Testis (tissue), 3 donors: ENCODE results near the gene FBXO41. TPM values are rescaled to one million over a fixed set of nuclear protein-coding genes. Genes with fewer than 3 reads are reported as not detected.

Experiments
- DNase-seq: peaks from one replicate; pipeline ENCODE4 v3.0.0-alpha.2; 2019
- H3K27ac ChIP-seq, 2 donors: fragments of 200-600 bp; sonication (generic); one replicate each; pipeline ENCODE4 v1.5.1; 2019
- H3K27me3 ChIP-seq: fragments of 200-600 bp; sonication (generic); one replicate; pipeline ENCODE4 v1.5.1; 2019
- H3K36me3 ChIP-seq: fragments of 200-600 bp; sonication (generic); one replicate; pipeline ENCODE4 v1.5.1; 2017; ENCODE audit warnings: low read depth; ENCODE audit errors: missing control alignments
- H3K4me1 ChIP-seq: fragments of 200-600 bp; sonication (generic); one replicate; pipeline ENCODE4 v1.5.1; 2019
- H3K4me3 ChIP-seq, 2 donors: fragments of 200-600 bp; sonication (generic); one replicate each; pipeline ENCODE4 v1.5.1; 2017 to 2019
- H3K9me3 ChIP-seq: fragments of 200-600 bp; sonication (generic); one replicate; pipeline ENCODE4 v1.5.1; 2017
- POLR2A ChIP-seq: fragments of 450-650 bp; IDR thresholded peaks from one replicate; pipeline ENCODE4 v1.6.1; 2017; ENCODE audit warnings: antibody characterized with exemption, mild to moderate bottlenecking, moderate library complexity
- WGBS, 2 donors: methylation state at CpG; one replicate each; pipeline ENCODE4 v1.1.5; 2018; 5-methylcytosine and 5-hydroxymethylcytosine counted together
- intact Hi-C: fragments of 100-400 bp; cut with DNase I; formaldehyde crosslinking; loops from one replicate; pipeline ENCODE4 v1.15.1; 2023; ENCODE audit warnings: low total_unique reads
- polyA plus RNA-seq: library from polyadenylated mRNA; stranded (reverse); fragments of 350-450 nt; fragmentation: Illumina TruSeq; extraction: RNeasy Lipid Tissue Mini Kit (QIAGEN cat#74804); gene quantifications from one replicate; pipeline ENCODE4 v1.2.3, GENCODE V29; 2014; ENCODE audit warnings: low read depth, low replicate concordance; ENCODE audit not compliant: insufficient read depth
- total RNA-seq, 2 donors: library from RNA; depleted of rRNA; stranded (reverse); fragments of >200 nt; gene quantifications; one replicate each; pipeline ENCODE4 v1.2.3, GENCODE V29; 2016
- TF ChIP-seq, protein P1 (sequence below), 3 experiments: fragments of 450-650 bp in 2 of 3; fragments of 200-600 bp in 1 of 3; sonication (generic) in 1 of 3; IDR thresholded peaks; one replicate each; pipeline ENCODE4 v1.5.1; 2016 to 2019; ENCODE audit warnings: antibody characterized with exemption in 3 of 3, mild to moderate bottlenecking in 2 of 3, moderate library complexity in 1 of 3

FBXO41 gene
- total and polyA plus RNA-seq, 3 donors from 2014 or later, result 4.9 to 12.4 (median 11.1) TPM

DNA sequence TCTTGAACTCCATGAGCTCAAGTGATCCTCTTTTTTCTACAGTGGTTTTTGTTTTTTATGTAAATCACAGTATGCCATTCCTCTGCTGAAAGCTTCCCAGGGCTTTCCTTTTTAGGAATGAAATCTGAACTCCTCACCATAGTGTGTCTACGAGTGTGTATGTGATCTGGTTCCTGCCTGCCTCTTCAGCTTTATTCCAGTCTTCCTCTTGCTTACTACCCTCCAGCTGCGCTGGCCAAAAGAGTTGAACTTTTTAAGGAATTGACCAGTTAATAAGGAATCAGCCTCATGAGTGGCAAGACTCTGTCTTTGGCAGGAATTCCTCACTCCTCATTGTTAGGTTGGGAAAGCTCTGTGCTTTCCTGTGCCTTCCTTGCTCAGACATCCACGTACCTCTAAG is 46.1 kb downstream of the FBXO41 start:
- WGBS, 2 donors, result 80% methylated on average over 3 of the region's 3 CpGs
- Histone ChIP-seq H3K9me3 (no peaks in the 10 kb centered on the region), H3K27ac (no peak overlapping the region), H3K4me3 (no peak overlapping the region), H3K4me1 (peaks cover 25% of the 10 kb centered on the region), H3K27me3 (no peaks in the 10 kb centered on the region), H3K36me3 (no peaks in the 10 kb centered on the region)
- no peak for TF ChIP-seq POLR2A
- TF ChIP-seq, protein P1, sequence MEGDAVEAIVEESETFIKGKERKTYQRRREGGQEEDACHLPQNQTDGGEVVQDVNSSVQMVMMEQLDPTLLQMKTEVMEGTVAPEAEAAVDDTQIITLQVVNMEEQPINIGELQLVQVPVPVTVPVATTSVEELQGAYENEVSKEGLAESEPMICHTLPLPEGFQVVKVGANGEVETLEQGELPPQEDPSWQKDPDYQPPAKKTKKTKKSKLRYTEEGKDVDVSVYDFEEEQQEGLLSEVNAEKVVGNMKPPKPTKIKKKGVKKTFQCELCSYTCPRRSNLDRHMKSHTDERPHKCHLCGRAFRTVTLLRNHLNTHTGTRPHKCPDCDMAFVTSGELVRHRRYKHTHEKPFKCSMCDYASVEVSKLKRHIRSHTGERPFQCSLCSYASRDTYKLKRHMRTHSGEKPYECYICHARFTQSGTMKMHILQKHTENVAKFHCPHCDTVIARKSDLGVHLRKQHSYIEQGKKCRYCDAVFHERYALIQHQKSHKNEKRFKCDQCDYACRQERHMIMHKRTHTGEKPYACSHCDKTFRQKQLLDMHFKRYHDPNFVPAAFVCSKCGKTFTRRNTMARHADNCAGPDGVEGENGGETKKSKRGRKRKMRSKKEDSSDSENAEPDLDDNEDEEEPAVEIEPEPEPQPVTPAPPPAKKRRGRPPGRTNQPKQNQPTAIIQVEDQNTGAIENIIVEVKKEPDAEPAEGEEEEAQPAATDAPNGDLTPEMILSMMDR (IDR thresholded peaks at IDR 0.05), result no peak
- intact Hi-C loops, result no loop called here
- no peak for DNase-seq

DNA sequence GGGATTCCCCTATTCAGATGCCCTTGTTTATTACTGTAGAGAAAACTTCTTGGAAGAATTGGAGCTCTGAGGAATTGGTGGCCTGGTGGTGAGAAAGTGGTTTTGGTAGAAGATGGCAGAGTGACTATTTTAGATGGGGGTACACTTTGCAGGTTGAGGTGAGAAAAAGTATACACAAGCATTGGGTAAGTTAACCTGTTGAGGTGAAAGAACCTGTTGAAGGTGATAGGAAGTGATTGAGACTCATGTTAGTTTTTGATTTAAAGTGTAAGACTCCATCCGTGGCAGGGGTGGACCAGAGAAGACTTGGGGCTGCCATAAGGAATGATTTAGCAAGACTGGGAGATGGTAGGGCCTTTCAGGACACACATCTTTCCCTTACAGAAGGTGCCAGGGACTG is 47.1 kb downstream of the FBXO41 start:
- WGBS, 2 donors, result 30 to 82% methylated on average over 1 of the region's 1 CpG
- Histone ChIP-seq H3K9me3 (no peaks in the 10 kb centered on the region), H3K27ac (no peak overlapping the region), H3K36me3 (no peaks in the 10 kb centered on the region), H3K27me3 (no peaks in the 10 kb centered on the region), H3K4me3 (no peak overlapping the region), H3K4me1 (peaks cover 30% of the 10 kb centered on the region)
- intact Hi-C loops, result no loop called here
- TF ChIP-seq POLR2A, result no peak
- TF ChIP-seq, protein P1 (IDR thresholded peaks at IDR 0.05), result no peak
- no peak for DNase-seq

- peaks cover 30% of the 10 kb centered on the region for H3K4me1 ChIP-seq
- no peaks in the 10 kb centered on the region for H3K36me3 ChIP-seq
- H3K27ac ChIP-seq, result peak overlapping the region; percentile 89 to 98
- WGBS, 2 donors, result 39 to 42% methylated on average over 11 of the region's 11 CpGs
- no peaks in the 10 kb centered on the region for H3K27me3 ChIP-seq
- intact Hi-C loops, result no loop called here
- no peaks in the 10 kb centered on the region for H3K9me3 ChIP-seq
- peak overlapping the region; percentile 73 to 97 for H3K4me3 ChIP-seq
- TF ChIP-seq POLR2A, result no peak
- TF ChIP-seq, protein P1 (IDR thresholded peaks at IDR 0.05), result no peak
- no peak for DNase-seq
Measured at GRCh38 chr2:73235315-73236028, 48.8 kb downstream of the FBXO41 start.

- TF ChIP-seq, protein P1 (IDR thresholded peaks at IDR 0.05), result no peak
- no peak for TF ChIP-seq POLR2A
- H3K4me3 ChIP-seq, result peak within 1 kb of the TSS; percentile 73 to 97
- peak within 1 kb of the TSS; percentile 89 to 98 for H3K27ac ChIP-seq
- no peaks in the 10 kb centered on the region for H3K27me3 ChIP-seq
- peaks cover 29% of the 10 kb centered on the region for H3K4me1 ChIP-seq
- intact Hi-C loops, result no loop called here
- no peaks in the 10 kb centered on the region for H3K9me3 ChIP-seq
- 0 to 1% methylated on average over 27 to 69 of the region's 69 CpGs for WGBS, 2 donors
- H3K36me3 ChIP-seq, result no peaks in the 10 kb centered on the region
- DNase-seq, result peak; percentile 97
Measured at GRCh38 chr2:73233932-73234832, 50.1 kb downstream of the FBXO41 start, which contains the start of gene CCT7. TSS of gene CCT7 (plus strand) at chr2:73234308. CDS start at chr2:73234379, 71 bp downstream.
